Hematopoietic multipotent progenitor cell treated with erythropoietin and hydrocortisone succinate and interleukin-3 and kit ligand, for 17 days (in vitro differentiated cells): ENCODE results near the gene C2orf76.

Experiments
- DNase-seq: peaks from one replicate; pipeline ENCODE4 v3.0.0-alpha.2; 2015; ENCODE audit warnings: low spot score

The C2orf76 gene

GRCh38 chr2:119338272-119338671 lies 28.4 kb downstream of the C2orf76 start:
- no peak for DNase-seq

- DNase-seq = no peak
These were observed 28.9 kb downstream of the C2orf76 start for GRCh38 chr2:119337749-119338148.

GRCh38 chr2:119333833-119334232 lies 32.8 kb downstream of the C2orf76 start:
- no peak for DNase-seq

GRCh38 chr2:119333360-119333759 lies 33.3 kb downstream of the C2orf76 start:
- DNase-seq = no peak

GRCh38 chr2:119332953-119333352 lies 33.7 kb downstream of the C2orf76 start:
- no peak for DNase-seq

- DNase-seq = no peak
These were observed 39.2 kb downstream of the C2orf76 start for GRCh38 chr2:119327431-119327830.

GRCh38 chr2:119326938-119327337 lies 39.7 kb downstream of the C2orf76 start:
- no peak for DNase-seq

- DNase-seq = no peak
These were observed 41.9 kb downstream of the C2orf76 start for GRCh38 chr2:119324685-119325270.

- DNase-seq = no peak
These were observed 43.2 kb downstream of the C2orf76 start for GRCh38 chr2:119323459-119323858.

GRCh38 chr2:119319593-119319992 lies 47.0 kb downstream of the C2orf76 start:
- DNase-seq = no peak

GRCh38 chr2:119317554-119317953 lies 49.1 kb downstream of the C2orf76 start:
- DNase-seq = no peak

- no peak for DNase-seq
These were observed 50.6 kb downstream of the C2orf76 start for GRCh38 chr2:119316066-119316465.

- no peak for DNase-seq
These were observed 51.3 kb downstream of the C2orf76 start for GRCh38 chr2:119315241-119315925.

- no peak for DNase-seq
These were observed 54.8 kb downstream of the C2orf76 start for GRCh38 chr2:119311831-119312230.

- DNase-seq = no peak
These were observed 55.3 kb downstream of the C2orf76 start for GRCh38 chr2:119311371-119311770.

- DNase-seq = no peak
These were observed 57.8 kb downstream of the C2orf76 start for GRCh38 chr2:119308793-119309330.

- no peak for DNase-seq
These were observed 59.1 kb downstream of the C2orf76 start for GRCh38 chr2:119307419-119308140.

GRCh38 chr2:119306196-119306590 lies 60.4 kb downstream of the C2orf76 start:
- DNase-seq = no peak

- DNase-seq = no peak
These were observed 61.0 kb downstream of the C2orf76 start for GRCh38 chr2:119305497-119306195.

GRCh38 chr2:119304847-119305246 lies 61.8 kb downstream of the C2orf76 start:
- no peak for DNase-seq

GRCh38 chr2:119301413-119301812 lies 65.2 kb downstream of the C2orf76 start:
- DNase-seq = no peak

- DNase-seq = no peak
These were observed 70.8 kb downstream of the C2orf76 start for GRCh38 chr2:119295688-119296375.
